ENCODE data around the gene DLL4.

- TF ChIP-seq, protein P1, sequence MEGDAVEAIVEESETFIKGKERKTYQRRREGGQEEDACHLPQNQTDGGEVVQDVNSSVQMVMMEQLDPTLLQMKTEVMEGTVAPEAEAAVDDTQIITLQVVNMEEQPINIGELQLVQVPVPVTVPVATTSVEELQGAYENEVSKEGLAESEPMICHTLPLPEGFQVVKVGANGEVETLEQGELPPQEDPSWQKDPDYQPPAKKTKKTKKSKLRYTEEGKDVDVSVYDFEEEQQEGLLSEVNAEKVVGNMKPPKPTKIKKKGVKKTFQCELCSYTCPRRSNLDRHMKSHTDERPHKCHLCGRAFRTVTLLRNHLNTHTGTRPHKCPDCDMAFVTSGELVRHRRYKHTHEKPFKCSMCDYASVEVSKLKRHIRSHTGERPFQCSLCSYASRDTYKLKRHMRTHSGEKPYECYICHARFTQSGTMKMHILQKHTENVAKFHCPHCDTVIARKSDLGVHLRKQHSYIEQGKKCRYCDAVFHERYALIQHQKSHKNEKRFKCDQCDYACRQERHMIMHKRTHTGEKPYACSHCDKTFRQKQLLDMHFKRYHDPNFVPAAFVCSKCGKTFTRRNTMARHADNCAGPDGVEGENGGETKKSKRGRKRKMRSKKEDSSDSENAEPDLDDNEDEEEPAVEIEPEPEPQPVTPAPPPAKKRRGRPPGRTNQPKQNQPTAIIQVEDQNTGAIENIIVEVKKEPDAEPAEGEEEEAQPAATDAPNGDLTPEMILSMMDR (conservative IDR thresholded peaks at IDR 0.05; ENCODE audit: low read depth, low read length), result no peak
- TF ChIP-seq EZH2 (IDR thresholded peaks at IDR 0.05; ENCODE audit: borderline replicate concordance, low read depth, low read length, poor library complexity, severe bottlenecking), result no peak
Measured at GRCh38 chr15:40932156-40932555, 3.0 kb downstream of the DLL4 start.

Data from A673 (cell line).